Peyer's patch (tissue), 4 donors: ENCODE measurements around the gene BEST1. TPM values are rescaled to one million over a fixed set of nuclear protein-coding genes. Genes with fewer than 3 reads are reported as not detected.

ENCODE experiments used
- DNase-seq, 3 donors: peaks; one replicate each; pipeline ENCODE4 v3.0.0-alpha.2; 2017 to 2019
- H3K27ac ChIP-seq, 4 donors: fragments of 200-600 bp; sonication (generic); one replicate each; pipeline ENCODE4 v1.5.1; 2016 to 2019
- H3K27me3 ChIP-seq, 2 donors: fragments of 200-600 bp; sonication (generic); one replicate each; pipeline ENCODE4 v1.5.1; 2019
- H3K36me3 ChIP-seq, 3 donors: fragments of 200-600 bp; sonication (generic); one replicate each; pipeline ENCODE4 v1.5.1; 2016 to 2019
- H3K4me1 ChIP-seq, 4 donors: fragments of 200-600 bp; sonication (generic); one replicate each; pipeline ENCODE4 v1.5.1; 2016 to 2019
- H3K4me3 ChIP-seq, 4 donors: fragments of 200-600 bp; sonication (generic); 1 replicate in 3 of 4; 2 replicates in 1 of 4; pipeline ENCODE4 v1.5.1; 2016 to 2019; ENCODE audit warnings: mild to moderate bottlenecking in 1 of 4
- H3K9me3 ChIP-seq, 4 donors: fragments of 200-600 bp; sonication (generic); one replicate each; pipeline ENCODE4 v1.5.1; 2016 to 2019; ENCODE audit warnings: mild to moderate bottlenecking in 1 of 4
- POLR2A ChIP-seq, 2 donors: fragments of 450-650 bp; IDR thresholded peaks; one replicate each; pipeline ENCODE4 v1.5.1; 2017; ENCODE audit warnings: antibody characterized with exemption in 2 of 2, mild to moderate bottlenecking in 2 of 2, moderate library complexity in 2 of 2
- total RNA-seq, 4 donors: library from RNA; depleted of rRNA; stranded (reverse); fragments of >200 nt; gene quantifications; one replicate each; pipeline ENCODE4 v1.1.0, GENCODE V29; 2016
- TF ChIP-seq, protein P1 (sequence below), 6 experiments: fragments of 450-650 bp in 4 of 6; fragments of 200-600 bp in 2 of 6; sonication (generic) in 1 of 6; IDR thresholded peaks; one replicate each; pipeline ENCODE4 v1.5.1; 2017 to 2019; ENCODE audit warnings: antibody characterized with exemption in 6 of 6, mild to moderate bottlenecking in 3 of 6, moderate library complexity in 1 of 6

Gene BEST1
- total RNA-seq, 4 donors from 2014 or later = 0.47 to 4.1 (median 2.3) TPM

DNA sequence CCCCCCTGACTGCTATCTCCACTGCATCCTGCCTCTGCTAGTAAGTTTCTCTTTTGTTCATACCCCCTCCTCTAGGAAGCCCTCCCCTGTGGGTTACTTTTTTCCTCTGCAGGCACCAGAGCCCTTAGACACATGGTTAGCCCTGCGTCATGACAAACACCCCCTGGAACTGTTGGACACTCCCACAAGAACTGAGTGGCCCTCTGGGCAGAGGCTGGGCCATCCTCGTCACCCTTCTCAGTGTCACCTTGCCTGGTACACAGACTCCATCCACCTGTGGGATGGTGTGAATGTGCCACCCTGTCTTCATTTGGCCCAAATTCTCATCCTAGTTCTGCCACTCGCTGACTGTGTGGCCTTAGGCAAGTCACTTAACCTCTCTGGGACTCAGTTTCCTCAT, 28.7 kb upstream of the BEST1 start:
- TF ChIP-seq POLR2A (IDR thresholded peaks at IDR 0.05) = no peak
- TF ChIP-seq, protein P1, sequence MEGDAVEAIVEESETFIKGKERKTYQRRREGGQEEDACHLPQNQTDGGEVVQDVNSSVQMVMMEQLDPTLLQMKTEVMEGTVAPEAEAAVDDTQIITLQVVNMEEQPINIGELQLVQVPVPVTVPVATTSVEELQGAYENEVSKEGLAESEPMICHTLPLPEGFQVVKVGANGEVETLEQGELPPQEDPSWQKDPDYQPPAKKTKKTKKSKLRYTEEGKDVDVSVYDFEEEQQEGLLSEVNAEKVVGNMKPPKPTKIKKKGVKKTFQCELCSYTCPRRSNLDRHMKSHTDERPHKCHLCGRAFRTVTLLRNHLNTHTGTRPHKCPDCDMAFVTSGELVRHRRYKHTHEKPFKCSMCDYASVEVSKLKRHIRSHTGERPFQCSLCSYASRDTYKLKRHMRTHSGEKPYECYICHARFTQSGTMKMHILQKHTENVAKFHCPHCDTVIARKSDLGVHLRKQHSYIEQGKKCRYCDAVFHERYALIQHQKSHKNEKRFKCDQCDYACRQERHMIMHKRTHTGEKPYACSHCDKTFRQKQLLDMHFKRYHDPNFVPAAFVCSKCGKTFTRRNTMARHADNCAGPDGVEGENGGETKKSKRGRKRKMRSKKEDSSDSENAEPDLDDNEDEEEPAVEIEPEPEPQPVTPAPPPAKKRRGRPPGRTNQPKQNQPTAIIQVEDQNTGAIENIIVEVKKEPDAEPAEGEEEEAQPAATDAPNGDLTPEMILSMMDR (IDR thresholded peaks at IDR 0.05) = no peak
- Histone ChIP-seq H3K4me3 (no peak overlapping the region), H3K27ac (peak overlapping the region in 1 of 4 donors; percentile 79), H3K4me1 (peaks cover 0 to 8% (median 4%) of the 10 kb centered on the region in 4 donors), H3K27me3 (peaks cover 0 to 5% of the 10 kb centered on the region in 2 donors), H3K36me3 (no peaks in the 10 kb centered on the region), H3K9me3 (no peaks in the 10 kb centered on the region)
- DNase-seq = no peak

DNA sequence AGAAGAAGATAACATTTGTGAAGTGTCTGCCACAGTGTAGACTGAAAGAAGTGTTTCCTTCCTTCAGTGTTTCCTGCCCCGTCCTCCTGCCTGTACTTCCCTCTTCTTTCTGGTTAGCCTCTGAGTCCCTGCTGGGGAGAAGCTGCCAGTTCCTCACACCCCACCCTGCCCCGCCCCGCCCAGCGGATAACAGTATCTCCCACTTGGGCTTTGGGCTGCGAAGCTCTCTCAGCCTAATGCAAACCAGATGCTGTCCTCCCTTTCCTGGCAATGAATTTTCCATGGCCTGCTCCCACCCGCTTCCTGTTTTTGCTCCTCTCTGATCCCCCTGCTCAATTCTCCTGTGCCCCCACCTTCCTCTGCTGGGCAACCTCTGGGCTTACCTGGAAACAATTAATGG, 27.6 kb upstream of the BEST1 start:
- Histone ChIP-seq H3K4me1 (peaks cover 0 to 5% (median 2%) of the 10 kb centered on the region in 4 donors), H3K9me3 (no peaks in the 10 kb centered on the region), H3K36me3 (no peaks in the 10 kb centered on the region), H3K4me3 (no peak overlapping the region), H3K27me3 (no peaks in the 10 kb centered on the region), H3K27ac (peak overlapping the region; percentile 55 to 79 (median 74))
- DNase-seq = peak in 2 of 3 donors; percentile 47 to 75
- TF ChIP-seq POLR2A (IDR thresholded peaks at IDR 0.05) = no peak
- TF ChIP-seq, protein P1 (IDR thresholded peaks at IDR 0.05) = no peak

DNA sequence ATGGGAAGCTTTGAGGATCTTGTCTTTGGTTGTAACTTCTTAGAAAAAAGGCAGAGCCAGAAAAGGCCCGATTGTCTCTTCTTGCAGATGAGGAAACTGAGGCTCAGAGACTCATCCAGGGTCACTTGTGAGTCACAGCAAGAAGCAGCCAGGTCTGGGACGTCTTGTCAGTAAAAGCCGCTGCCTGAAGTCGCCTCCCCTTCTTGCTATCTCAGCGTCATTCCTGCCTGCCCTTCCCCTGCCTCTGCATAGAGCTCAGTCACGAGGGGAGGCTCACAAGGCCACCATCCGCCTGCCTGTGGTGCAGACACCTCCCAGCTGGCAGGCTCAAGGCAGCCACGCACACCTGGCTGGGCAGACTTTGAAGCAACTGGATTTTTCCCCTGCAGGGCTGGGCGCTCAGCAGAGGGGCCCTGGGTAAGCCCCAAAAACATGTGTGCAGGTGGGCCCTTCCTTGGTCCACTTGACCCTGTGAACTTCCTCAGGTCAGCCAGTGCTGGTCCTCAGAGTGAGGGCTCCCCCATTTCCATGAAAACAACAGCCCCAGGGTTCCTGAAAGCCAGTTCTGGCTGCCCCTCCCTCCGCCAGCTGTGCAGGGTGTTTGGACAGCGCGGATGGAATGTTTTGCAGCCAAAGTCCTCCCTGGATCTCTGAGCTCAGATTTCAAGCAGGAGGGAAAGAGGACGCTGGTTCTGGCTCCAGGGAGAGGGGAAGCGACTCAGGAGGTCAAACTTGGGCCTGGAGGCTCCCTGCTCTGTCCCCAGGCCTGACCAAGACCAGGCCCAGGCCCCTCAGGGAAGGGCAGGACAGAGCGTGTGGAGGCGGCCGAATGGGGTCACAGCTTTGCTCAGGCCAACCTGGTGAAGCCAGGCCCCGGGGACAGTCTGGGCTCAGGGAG, 26.7 kb upstream of the BEST1 start:
- Histone ChIP-seq H3K27me3 (no peaks in the 10 kb centered on the region), H3K4me3 (no peak overlapping the region), H3K4me1 (peaks cover 0 to 3% (median 0%) of the 10 kb centered on the region in 4 donors)

DNA sequence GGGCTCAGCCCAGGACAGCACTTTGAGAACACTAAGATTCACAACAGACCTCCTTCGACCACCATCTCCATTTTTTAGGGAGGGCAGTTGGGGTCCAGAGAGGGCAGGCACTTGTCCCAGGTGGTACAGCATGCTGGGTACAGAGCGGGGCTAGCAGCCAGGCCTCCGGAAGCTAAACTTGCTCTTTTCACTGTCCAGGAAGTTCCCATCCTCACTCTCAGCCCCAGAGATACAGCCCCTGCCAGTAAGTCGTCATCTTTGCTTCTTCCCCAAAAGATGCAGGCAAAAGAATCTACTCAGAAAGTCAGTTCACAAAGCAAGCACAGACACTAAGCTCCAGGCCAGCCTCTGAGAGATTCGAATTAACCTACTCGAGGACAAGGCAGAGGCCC, 26.1 kb upstream of the BEST1 start:
- Histone ChIP-seq H3K27me3 (no peaks in the 10 kb centered on the region), H3K4me1 (peaks cover 0 to 3% (median 0%) of the 10 kb centered on the region in 4 donors), H3K4me3 (no peak overlapping the region), H3K27ac (peak overlapping the region; percentile 55 to 79 (median 74)), H3K36me3 (no peaks in the 10 kb centered on the region), H3K9me3 (no peaks in the 10 kb centered on the region)
- DNase-seq = no peak
- no peak for TF ChIP-seq POLR2A (IDR thresholded peaks at IDR 0.05)
- TF ChIP-seq, protein P1 (IDR thresholded peaks at IDR 0.05) = no peak

More for the DNA sequence above, 26.7 kb upstream of the BEST1 start:
- no peak for TF ChIP-seq POLR2A (IDR thresholded peaks at IDR 0.05)
- TF ChIP-seq, protein P1 (IDR thresholded peaks at IDR 0.05) = no peak
- H3K9me3 ChIP-seq = no peaks in the 10 kb centered on the region
- peak overlapping the region; percentile 55 to 79 (median 74) for H3K27ac ChIP-seq
- H3K36me3 ChIP-seq = no peaks in the 10 kb centered on the region
- peak in 2 of 3 donors; percentile 59 to 74 for DNase-seq

DNA sequence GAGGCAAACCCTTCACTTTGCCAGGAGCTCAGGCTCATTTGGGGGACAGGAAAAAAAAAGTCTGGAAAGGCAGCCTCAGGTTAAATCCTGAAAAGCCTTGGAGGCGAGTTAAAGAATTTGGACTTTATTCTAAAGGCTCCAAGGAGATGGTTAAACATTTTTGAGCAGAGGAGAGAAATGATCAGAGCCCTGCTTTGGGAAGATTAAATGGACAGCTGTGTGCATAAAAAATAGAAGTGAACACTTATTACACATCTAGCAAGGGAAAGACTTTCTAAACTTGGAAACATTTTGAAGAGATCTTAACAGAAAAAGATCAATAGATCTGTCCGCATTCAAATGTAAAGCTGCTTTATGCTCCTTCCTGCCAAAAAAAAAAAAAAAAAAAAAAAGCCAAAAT, 24.4 kb upstream of the BEST1 start:
- TF ChIP-seq, protein P1 (IDR thresholded peaks at IDR 0.05) = no peak
- no peak for TF ChIP-seq POLR2A (IDR thresholded peaks at IDR 0.05)
- Histone ChIP-seq H3K27ac (no peak overlapping the region), H3K4me1 (peaks cover 0 to 3% (median 0%) of the 10 kb centered on the region in 4 donors), H3K4me3 (no peak overlapping the region), H3K36me3 (no peaks in the 10 kb centered on the region), H3K9me3 (no peaks in the 10 kb centered on the region), H3K27me3 (no peaks in the 10 kb centered on the region)
- DNase-seq = no peak
